CD4-positive, alpha-beta T cell treated with Interleukin-6 at 100 ng/mL for 8 hours (primary cell): ENCODE results near the gene ERVW-1.
"Not testable (repeated sequence)": the region's sequence is repeated elsewhere in the genome, so short reads cannot be mapped to it uniquely, and the experiment has no call there.

Experiments
- DNase-seq: peaks from one replicate; pipeline ENCODE4 v3.0.0-alpha.2; 2020; ENCODE audit warnings: mixed read lengths, low spot score

The ERVW-1 gene

DNA sequence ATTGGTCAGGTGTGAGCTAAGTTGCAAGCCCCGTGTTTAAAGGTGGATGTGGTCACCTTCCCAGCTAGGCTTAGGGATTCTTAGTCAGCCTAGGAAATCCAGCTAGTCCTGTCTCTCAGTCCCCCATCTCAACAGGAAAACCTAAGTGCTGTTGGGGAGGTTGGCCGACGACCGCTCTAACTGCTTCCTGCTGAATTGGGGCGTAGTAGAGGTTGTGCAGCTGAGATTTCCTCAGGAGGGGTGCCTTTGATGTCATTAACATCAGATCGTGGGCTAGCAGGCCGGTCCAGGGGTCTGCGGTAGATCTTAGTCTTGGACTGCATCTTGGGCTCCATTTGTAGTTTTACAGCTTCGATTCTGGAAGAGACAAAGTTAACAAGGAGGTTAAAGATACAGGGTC is 9.2 kb downstream of the ERVW-1 start:
- DNase-seq = not testable (repeated sequence)

DNA sequence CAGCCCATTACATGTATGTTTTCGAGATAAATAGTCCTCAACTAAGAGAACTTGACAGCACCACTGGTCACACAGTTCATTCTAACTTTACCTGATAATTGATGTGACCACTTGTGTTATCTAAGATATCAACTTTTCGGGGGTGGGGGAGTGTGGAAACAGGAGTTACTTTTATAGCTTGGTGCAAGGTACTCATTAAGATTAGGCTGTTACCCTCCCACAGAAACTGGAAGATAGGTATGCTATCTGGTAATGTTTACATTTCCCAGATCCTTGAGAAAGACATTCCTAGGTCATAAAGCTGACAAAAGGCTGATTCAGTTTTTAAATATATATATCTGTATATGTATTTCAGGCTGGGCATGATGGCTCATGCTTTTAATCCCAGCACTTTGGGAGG is 11.1 kb downstream of the ERVW-1 start:
- DNase-seq = no peak

DNA sequence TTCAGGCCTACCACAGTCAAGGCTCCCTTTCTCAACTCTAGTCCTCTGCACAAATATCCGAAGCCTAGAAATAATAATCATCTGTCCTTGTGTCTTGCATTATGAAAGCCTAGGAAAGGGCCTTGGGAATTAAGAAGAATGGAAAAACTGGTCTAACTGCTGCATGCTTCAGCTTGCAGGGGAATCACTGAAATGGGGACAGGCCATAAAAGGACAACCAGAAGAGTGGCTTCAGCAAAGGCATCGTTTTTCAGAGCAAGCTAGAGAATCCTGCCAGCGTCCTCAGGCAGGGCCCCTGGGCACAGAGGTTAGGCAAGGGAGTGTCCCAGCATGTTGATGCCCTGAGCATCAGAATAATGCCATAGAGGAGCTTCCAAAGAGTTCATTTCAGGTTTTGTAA is 13.2 kb downstream of the ERVW-1 start:
- DNase-seq = no peak

DNA sequence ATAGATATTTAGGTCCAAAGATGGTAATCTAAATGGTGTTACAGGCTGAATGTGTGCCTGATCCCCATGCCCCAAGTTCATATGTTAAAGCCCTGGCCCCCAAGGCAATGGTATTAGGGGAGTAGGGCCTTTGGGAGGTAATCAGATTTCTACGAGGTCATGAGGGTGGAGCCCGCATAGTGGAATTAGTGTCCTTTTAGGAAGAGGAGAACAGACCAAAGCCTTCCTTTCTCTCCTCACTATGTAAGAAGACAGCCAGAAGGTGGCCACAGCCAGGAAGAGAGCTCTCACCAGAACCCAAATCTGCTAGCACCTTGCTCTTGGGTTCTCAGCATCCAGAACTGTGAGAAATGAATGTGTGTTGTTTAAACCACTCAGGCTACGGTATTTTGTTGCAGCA is 15.2 kb downstream of the ERVW-1 start:
- no peak for DNase-seq

DNA sequence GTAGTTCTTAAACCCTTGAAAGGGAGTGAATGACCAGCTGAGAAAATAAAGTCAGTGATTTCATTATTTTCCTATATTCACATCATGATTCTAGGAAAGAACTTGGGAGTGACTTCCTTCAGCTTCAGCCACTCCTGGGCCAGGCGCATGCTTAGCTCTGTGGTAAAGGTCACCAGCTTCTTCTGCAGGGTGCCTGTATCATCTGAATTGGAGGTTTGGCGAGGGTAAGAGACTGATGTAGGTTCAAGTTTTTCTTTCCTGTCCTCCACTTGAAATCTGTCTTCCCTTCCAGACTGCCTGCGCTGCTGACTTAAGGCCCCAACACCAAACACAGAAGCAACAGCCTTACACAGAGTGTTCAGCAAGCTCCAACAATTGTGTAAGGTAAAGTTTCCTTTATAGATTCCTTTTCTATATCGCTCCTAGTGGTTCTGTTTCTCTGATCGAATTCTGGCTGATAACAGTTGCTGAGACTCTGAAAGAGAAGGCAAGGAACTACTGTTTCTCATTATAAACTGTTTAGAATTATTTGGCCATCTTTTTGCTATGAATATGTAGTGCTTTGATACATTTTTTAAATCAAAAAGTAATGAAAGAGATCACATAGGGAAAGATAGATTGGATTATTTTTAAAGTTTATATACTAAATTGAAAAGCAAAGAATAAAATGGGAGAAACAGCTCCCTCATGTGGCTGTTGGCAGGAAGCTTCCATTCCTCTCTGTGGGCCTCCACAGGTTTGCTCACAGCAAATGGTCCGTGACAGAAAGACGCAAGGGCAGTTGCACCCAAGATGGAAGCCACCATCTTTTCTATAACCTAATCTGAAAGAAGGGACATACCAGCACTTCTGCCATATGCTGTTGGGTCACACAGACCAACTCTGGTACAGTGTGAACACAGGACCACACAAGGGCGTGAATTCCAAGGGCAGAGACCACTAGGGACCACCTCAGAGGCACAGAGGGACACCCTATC is 16.4 kb downstream of the ERVW-1 start:
- DNase-seq = peak; percentile 12

DNA sequence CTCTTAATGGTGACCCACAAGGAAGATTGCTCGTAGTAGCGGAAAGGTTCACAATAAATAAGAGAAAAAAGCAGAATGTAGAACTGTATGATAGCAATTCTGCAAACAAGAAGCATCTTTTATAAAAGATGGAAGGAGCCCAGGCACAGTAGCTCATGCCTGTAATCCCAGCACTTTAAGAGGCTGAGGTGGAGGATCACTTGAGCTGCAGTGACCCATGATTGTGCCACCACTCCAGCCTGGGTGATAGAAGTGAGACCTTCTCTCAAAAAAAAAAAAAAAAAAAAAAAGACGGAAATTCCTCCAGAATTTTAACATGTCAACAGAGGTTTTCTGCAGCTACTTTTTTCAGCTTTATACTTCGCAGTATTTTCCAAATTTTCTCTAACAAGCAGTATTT is 17.2 kb downstream of the ERVW-1 start:
- DNase-seq = no peak

DNA sequence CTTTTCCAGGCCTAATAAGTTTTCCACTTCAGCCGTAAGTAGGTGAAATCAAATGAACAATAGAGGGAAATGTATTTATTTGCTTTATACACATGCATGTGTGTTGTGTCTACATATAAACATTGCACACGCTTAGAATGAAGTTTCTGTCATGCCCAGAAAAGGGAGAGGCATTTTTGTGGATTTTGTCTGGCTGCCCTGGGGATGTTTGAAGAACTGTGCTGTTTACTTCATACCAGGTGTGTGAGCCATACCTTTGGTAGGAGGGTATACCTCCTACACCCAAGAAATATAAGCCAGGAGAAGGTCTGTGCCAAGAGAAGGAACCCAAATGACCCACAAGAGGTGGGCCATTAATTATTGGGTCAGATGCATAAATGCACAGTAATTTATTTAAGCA is 17.6 kb downstream of the ERVW-1 start:
- no peak for DNase-seq

DNA sequence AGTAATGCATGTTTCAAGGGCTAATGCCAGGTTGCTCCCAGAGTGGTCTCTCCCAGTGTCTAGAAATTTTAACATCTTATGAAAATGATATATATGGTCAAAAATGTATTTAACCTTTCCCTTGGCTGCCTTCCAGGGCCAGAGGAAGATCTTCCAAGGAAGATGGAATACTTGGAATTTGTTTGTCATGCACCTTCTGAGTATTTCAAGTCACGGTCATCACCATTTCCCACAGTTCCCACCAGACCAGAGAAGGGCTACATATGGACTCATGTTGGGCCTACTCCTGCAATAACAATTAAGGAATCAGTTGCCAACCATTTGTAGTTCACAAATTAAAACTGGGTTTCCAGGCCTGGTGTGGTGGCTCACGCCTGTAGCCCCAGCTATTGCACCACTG is 21.5 kb downstream of the ERVW-1 start:
- DNase-seq = no peak

DNA sequence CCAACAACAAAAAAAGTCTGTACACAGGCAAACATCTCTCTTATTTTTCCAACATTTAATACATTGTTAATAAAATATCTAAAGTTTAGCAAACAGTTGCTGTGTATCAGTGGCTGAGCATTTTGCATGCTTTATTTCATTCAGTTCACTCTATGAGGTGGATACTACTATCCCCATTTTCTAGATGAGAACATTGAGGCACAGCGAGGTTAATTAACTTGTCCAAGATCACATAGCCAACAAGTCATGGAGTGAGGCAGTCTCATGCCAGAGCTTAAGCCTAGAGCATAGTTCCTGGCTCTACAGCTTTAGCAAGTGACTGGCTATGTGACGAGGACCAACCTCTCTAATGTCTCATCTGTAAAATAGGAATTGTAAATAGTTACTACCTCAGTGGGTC is 26.1 kb downstream of the ERVW-1 start:
- no peak for DNase-seq

DNA sequence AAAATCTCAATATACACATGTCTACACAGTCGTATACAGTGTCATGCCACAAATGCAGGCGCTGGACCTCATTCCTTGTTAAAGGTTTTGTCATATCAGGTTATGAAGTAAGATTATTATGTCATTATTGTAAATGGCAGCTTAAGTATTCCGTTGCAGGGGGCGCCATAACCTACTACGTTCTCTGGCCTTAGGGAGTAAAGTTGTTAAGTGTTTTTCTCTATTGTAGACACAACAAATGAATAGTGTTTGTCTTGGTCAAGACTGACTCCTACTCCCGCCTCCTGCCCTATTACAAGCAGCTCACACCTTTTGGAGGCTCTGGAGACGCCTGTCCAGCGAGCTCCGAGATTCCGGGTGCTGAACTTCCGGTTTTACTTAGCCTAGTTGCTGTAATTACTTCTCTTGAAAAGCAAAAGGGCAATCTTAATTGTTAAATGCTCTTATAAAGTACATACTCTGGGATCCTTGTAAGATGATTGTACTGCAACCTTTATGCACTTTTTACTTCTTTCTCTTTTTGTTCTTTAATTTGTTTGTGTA is 29.5 kb downstream of the ERVW-1 start:
- peak; percentile 47 for DNase-seq

DNA sequence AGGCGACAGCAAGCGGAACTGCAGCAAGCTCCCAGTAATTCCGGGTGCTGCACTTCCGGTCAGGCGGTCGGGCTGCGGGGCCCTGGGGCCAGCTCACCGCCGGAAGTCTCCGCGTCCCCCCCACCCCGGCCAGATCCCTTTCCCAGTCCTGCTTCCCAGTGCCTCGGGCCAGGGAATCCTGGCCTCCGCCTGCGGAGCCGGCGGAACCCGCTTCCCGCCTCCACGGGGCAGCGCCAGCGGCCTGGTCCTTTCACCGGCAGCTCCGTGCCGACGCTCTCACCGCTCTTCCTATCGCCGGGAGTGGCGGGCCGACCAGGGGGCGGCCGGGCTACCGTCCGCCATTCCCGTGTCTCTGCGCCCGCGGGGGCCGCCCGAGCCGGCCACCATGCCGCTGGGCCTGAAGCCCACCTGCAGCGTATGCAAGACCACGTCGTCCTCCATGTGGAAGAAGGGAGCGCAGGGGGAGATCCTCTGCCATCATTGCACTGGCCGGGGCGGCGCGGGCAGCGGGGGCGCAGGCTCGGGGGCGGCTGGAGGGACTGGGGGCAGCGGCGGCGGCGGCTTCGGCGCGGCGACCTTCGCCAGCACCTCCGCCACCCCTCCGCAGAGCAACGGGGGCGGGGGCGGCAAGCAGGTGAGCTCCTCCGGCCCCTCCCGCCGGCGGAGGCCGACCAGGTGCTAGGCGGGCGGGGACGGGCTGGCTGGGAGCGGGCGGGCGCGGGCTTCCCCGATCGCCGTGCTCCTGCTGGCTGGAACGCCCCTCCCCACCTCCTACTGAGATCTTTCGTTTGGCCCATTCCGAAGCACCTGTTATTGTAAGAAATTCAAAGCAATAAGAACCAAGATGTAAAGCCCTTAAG is 30.2 kb downstream of the ERVW-1 start, which contains the start of gene GATAD1:
GATAD1 (plus strand) TSS at position 138 of the 860 bp plus-strand sequence; CDS start at position 386, 248 bp downstream.
- DNase-seq = peak; percentile 86

DNA sequence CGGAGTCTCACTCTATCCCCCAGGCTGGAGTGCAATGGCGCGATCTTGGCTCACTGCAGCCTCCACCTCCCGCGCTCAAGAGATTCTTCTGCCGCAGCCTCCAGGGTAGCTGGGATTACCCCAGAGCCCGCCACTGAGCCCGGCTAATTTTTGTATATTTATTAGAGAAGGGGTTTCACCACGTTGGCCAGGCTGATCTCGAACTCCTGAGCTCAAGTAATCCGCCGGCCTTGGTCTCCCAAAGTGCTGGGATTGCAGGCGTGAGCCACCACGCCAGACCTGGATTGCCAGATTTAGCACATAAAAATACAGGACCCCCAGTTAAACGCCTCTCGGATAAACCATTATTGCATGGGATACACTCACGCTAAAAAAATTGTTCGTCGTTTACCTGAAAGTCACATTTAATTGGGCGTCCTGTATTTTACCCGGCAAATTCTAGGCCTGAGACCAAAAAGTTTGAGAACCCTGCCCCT is 30.8 kb downstream of the ERVW-1 start:
- no peak for DNase-seq

DNA sequence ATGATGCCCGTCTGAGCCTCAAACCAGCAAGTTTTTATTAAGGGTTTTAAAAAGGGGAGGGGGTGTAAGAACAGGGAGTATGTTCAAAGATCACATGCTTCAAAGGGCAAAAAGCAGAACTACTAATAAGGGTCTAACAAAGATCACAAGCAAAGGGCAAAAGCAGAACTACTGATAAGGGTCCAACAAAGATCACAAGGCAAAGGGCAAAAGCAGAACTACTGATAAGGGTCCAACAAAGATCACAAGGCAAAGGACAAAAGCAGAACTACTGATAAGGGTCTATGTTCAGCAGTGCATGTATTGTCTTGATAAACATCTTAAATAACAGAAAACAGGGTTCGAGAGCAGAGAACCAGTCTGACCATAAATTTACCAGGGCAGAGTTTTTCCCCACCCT is 35.0 kb downstream of the ERVW-1 start:
- DNase-seq = not testable (repeated sequence)

DNA sequence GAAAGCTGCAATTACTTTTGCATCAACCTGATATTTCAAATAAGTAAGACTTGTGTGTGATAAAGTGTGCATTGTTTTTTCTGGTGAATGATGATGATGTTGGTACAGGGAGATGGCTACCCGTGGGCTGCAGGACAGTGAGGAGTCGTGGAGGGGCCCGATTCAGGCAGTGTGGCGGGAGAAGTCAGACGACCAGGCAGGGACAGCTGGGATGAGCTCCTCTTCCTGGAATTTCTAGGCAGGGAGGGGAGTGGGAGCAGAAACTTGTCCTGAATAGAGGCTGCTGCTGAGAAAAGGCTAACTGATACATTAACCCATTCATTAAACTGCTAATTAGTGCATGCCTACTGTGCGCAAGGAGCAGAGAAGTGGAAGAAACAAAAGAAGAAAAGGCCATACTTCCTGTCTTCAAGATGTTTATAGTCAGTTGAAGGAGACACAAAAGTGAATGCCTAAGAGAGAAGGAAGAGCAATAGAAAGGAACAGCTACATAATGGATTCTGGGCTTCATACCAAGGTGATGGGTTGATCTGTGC is 39.7 kb downstream of the ERVW-1 start:
- no peak for DNase-seq

DNA sequence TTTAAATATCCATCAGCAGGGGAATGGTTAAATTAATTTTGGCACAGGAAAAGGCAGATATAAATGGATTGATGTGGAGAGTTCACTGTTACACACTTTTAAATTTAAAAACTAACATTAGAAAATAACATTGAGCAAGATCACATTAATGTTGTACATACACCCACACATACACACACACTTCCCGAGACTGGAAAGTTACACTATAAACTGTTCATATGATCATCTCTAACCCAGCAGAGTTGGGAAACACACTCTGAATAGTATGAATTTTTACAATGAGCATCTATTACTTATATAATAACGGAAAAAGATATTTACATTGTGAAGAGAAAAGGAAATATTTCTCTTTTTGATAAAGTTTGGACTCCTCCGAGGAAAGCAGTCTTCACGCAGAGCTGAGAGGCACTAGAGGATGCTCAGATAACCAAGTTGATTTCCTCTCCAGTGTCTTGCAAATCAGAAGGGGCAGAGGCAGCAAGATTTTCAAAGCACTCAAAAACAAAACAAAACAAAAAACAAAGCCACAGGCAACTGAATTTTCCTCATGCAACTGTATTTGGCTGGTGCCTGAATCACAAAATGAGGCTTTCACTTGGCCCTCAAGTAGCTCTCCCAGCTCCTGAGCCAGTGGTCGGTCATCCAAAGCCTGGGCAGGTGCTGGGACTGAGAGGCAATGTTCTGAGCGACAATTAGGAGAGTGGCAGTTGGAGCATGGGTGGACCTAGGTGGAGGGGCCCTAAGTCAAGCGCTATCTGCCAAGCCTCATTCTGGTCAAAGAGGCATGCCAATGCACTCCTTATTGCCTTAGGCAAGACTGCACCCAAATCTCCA is 40.9 kb downstream of the ERVW-1 start:
- DNase-seq = no peak

DNA sequence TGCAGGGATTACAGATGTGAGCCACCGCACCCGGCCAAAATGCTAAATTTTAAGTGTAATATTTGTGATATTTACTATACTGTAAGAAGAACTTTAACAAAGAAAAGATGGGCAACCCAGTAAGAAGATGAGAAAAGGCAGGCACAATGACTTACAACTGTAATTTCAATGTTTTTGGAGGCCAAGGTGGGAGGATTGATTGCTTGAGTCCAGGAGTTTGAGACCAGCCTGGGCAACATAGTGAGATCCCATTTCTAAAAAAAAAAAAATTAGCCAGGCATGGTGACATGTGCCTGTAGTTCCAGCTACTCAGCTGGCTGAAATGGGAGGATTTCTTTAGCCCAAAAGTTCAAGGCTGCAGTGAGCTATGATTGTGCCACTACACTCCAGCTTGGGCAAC is 42.2 kb downstream of the ERVW-1 start:
- DNase-seq = no peak

DNA sequence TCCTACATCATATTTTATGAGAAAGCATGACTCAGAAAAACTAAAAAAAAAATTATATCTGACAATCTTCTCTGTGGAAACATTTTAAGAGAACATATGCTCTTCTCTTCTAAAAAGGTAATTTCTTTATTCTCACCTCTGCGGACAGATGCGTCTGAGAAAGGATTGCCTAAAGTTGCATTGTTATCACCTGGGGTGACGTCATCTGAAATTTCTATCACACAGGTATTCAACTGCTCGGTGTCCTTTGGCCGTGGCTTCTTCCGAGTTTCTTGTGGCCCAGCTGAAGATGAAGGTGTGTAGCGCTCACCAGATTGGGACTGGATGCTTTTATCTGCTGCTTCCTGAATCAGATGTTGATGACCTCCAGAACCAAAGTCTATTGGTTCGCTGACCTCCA is 44.7 kb downstream of the ERVW-1 start:
- no peak for DNase-seq

DNA sequence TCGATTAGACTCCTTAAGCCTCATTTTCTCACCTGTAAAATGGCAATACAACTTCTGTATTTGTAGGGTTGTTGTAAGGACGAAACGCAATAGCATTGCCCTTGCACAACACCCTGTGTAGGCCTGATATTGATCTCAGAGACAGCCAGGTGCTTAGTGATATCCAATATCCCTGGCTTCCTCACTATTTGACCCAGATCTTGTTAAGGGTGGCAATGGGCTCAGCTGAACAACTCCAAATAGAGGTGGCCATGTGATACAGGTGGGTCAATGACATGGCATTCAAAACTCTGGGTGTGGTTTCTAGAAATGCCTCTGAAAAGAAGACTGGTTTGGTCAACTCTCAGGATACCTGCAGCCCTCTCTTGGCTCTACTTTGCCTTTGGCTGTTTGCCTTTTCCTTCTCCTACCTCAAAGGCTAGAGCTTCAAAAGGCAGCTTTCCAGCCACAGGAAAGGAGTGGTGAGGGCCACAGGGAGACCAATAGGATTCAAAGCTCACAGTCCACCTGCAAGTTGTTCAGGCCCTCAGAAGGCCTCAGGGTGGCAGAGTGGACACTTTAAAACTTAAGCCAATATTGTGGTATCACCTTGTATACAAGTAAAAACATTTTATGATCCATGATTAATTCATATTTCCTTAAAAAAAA is 45.3 kb downstream of the ERVW-1 start:
- DNase-seq = no peak

DNA sequence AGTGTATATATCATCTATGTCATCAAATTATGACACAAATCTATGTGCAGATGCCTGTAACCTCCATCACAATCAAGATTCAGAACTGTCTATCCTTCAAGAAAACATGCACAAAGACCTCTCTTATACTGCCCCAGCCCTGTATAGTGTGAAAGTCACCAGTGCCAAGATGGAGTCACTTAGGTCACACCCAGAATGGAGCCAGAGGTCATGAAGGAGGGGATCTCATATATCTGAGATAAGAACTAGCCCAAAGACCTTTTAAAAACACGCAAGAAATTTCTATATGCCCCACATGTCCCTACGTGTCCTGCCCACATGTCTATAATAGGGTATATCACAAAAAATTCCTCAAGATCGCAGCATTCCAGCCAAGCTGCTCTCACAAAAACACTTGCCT is 50.6 kb downstream of the ERVW-1 start:
- DNase-seq = no peak

DNA sequence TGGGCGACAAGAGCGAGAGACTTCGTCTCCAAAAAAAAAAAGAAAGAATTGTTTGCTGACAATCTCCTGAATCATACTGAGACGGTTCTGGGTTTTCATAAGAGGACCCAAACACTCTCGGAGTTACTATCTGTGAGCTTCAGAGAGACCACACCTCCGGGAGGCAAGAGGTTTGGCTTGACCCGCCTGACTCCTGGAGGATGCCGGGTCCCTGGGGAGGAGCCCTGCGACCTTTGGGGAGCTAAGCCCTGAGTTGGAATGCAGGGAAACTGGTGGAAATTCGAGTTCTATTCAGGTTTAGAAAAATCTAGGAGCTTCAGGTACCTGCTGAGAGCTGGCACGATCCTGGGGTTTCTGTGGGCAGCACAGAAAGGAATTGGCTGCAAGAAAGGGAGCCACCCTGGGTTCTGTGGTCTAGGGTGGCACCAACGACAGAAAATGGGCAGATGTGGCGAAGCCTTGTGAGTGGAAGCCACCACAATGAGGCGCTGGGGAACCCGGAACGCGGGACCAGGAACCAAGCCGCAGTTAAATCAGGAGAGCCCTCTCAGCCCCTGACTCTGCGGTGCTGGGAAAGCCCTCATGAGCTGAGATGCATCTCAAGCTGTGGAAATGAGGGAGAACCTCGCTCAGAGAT is 52.3 kb downstream of the ERVW-1 start:
- no peak for DNase-seq
